KMS-11 (cell line): Measurements from ENCODE around the gene ROBO3.

Source experiments
- H2AFZ ChIP-seq: fragments of 200-600 bp; sonication (generic); 2 replicates; pipeline ENCODE4 v1.6.1; 2016; ENCODE audit warnings: antibody characterized with exemption, mixed run types, low read depth
- H3K27ac ChIP-seq: fragments of 200-600 bp; sonication (generic); 2 replicates; pipeline ENCODE4 v1.6.1; 2016; ENCODE audit warnings: mild to moderate bottlenecking, mixed run types
- H3K27me3 ChIP-seq: fragments of 200-600 bp; sonication (generic); 2 replicates; pipeline ENCODE4 v1.6.1; 2017; ENCODE audit warnings: mild to moderate bottlenecking, low read depth, mixed run types, moderate library complexity; ENCODE audit not compliant: insufficient read depth
- H3K36me3 ChIP-seq: fragments of 200-600 bp; sonication (generic); 2 replicates; pipeline ENCODE4 v1.6.1; 2017; ENCODE audit warnings: mild to moderate bottlenecking, mixed run types; ENCODE audit not compliant: insufficient read depth
- H3K4me1 ChIP-seq: fragments of 200-600 bp; sonication (generic); 2 replicates; pipeline ENCODE4 v1.6.1; 2016; ENCODE audit warnings: mild to moderate bottlenecking, low read depth, mixed run types; ENCODE audit not compliant: poor library complexity, severe bottlenecking
- H3K4me2 ChIP-seq: fragments of 200-600 bp; sonication (generic); 2 replicates; pipeline ENCODE4 v1.7.0; 2016; ENCODE audit warnings: mild to moderate bottlenecking, mixed run types
- H3K4me3 ChIP-seq: fragments of 200-600 bp; sonication (generic); IDR thresholded peaks from 2 replicates; pipeline ENCODE4 v1.6.1; 2017; ENCODE audit warnings: low read depth, low read length, mixed read lengths; ENCODE audit not compliant: insufficient read depth
- H3K79me2 ChIP-seq: fragments of 200-600 bp; sonication (generic); 2 replicates; pipeline ENCODE4 v1.6.1; 2016; ENCODE audit warnings: low read depth, mixed run types; ENCODE audit not compliant: insufficient read depth
- H3K9ac ChIP-seq: fragments of 200-600 bp; sonication (generic); 2 replicates; pipeline ENCODE4 v1.6.1; 2016; ENCODE audit warnings: mild to moderate bottlenecking, mixed run types
- H4K20me1 ChIP-seq: fragments of 200-600 bp; sonication (generic); 2 replicates; pipeline ENCODE4 v1.6.1; 2016; ENCODE audit warnings: mild to moderate bottlenecking, mixed run types; ENCODE audit not compliant: insufficient read depth
- TF ChIP-seq, protein P1 (sequence below): fragments of 200-600 bp; sonication (generic); conservative IDR thresholded peaks from 2 replicates; pipeline ENCODE4 v1.6.1; 2017; ENCODE audit warnings: low read depth, mild to moderate bottlenecking, antibody characterized with exemption, low read length, moderate library complexity, mixed read lengths

The ROBO3 gene

DNA sequence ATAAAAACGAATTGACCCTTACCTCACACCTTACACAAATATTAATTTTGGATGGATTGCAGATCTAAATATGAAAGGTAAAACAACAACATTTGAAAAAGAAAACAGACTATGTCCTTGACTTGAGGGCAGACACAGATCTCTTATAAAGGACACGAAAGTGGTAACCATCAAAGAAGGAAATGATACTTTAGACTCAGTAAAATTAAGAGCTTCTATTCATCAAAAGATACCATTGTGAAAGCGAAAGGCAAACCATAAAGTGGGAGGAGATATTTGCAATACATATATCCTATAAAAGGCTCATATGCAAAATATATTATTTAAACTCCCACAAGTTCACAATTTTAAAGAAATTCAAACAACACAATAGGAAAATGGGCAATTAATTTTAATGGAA lies 65.6 kb downstream of the ROBO3 start:
- no peaks in the 10 kb centered on the region for H3K4me1 ChIP-seq
- H2AFZ ChIP-seq, result no peak overlapping the region
- H4K20me1 ChIP-seq, result no peaks in the 10 kb centered on the region
- no peaks in the 10 kb centered on the region for H3K36me3 ChIP-seq
- no peaks in the 10 kb centered on the region for H3K79me2 ChIP-seq
- TF ChIP-seq, protein P1, sequence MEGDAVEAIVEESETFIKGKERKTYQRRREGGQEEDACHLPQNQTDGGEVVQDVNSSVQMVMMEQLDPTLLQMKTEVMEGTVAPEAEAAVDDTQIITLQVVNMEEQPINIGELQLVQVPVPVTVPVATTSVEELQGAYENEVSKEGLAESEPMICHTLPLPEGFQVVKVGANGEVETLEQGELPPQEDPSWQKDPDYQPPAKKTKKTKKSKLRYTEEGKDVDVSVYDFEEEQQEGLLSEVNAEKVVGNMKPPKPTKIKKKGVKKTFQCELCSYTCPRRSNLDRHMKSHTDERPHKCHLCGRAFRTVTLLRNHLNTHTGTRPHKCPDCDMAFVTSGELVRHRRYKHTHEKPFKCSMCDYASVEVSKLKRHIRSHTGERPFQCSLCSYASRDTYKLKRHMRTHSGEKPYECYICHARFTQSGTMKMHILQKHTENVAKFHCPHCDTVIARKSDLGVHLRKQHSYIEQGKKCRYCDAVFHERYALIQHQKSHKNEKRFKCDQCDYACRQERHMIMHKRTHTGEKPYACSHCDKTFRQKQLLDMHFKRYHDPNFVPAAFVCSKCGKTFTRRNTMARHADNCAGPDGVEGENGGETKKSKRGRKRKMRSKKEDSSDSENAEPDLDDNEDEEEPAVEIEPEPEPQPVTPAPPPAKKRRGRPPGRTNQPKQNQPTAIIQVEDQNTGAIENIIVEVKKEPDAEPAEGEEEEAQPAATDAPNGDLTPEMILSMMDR, result no peak
- no peak overlapping the region for H3K27ac ChIP-seq
- H3K4me3 ChIP-seq, result no peak overlapping the region
- H3K27me3 ChIP-seq, result no peaks in the 10 kb centered on the region
- H3K9ac ChIP-seq, result no peak overlapping the region
- H3K4me2 ChIP-seq, result no peak overlapping the region
